NCI-H510A (cell line): Measurements from ENCODE around the gene PIGBOS1.
"Not testable (repeated sequence)": the region's sequence is repeated elsewhere in the genome, so short reads cannot be mapped to it uniquely, and the experiment has no call there.

ENCODE experiments used
- DNase-seq: peaks from one replicate; lab custom pipeline; 2025; lab: John Stamatoyannopoulos, UW

PIGBOS1 gene, protein sequence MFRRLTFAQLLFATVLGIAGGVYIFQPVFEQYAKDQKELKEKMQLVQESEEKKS

DNA sequence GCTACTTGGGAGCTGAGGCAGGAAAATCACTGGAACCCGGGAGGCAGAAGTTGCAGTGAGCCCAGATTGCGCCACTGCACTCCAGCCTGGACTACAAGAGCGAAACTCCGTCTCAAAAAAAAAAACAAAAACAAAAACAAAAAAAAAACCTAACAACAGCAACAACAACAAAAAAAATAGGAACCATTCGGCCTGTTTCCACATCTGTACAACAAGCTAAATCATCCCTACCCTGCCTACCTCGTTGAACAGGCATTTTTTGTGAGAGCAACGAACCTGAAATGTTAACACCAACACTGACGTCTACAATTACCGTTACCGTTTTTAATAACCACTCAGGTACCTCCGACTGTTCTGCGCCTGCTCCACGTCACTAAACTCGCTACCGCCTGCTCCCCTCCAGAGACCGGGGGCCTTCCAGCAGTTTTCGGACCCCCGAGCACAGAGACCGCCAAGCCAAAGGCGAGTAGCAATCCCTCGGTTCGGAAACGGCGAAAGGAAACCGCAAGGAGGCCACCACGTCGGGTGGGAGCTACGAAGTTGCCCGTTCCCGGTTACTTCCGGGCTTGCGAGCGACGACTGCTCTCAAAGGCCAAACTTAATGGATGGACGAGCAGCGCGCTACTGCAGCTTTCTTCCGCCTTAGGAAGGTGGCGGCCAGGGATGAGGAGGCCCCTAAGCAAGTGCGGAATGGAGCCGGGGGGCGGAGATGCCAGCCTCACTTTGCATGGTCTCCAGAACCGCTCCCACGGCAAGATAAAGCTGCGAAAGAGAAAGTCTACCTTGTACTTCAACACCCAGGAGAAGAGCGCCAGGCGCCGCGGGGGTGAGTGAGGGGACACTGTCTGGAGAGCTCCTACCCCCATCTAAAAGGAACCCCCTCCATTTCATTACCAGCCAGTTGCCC is at the start of gene PIGBOS1, which contains the start of gene PIGB:
Gene PIGBOS1, minus strand, starts transcription at position 536 of the 907 bp plus-strand sequence. CDS start 1,331 bp downstream, outside the sequence.
Gene PIGB, plus strand, starts transcription at position 635 of the 907 bp plus-strand sequence. Its CDS starts 29 bp downstream, at position 664.
- DNase-seq: peak; percentile 63

DNA sequence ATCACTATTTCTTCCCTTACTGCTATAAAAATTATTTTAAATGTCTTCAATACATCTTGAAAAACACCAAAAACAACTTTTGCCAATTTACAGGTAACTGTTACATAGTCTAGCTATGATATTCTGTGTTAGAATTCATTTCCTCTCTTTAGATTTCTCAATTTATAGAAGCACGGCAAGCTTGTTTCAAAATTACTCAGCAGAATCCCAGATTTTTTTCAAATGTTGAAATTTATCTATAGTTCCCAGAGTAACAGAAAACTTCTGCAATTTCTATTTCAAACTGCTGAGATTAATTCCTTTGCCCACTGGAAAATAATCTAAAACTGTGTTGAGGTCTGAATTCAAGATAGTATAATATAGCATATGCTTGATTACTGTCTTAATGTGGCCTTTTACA is 48.1 kb upstream of the PIGBOS1 start:
- no peak for DNase-seq

DNA sequence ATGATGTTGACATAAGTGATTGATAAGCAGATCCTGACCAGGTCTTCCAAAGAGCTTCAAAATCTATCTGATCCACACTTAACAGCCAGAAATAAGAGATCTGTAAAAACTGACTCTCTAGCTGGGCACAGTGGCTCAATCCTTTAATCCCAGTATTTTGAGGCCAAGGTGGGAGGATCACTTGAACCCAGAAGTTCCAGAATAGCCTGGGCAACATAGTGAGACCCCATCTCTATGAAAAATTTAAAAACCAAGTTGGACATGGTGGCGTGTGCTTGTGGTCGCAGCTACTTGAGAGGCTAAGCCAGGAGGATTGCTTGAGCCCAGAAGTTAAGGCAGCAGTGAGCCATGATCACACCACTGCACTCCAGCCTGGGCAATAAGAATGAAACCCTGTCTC is 43.7 kb upstream of the PIGBOS1 start:
- DNase-seq: no peak

DNA sequence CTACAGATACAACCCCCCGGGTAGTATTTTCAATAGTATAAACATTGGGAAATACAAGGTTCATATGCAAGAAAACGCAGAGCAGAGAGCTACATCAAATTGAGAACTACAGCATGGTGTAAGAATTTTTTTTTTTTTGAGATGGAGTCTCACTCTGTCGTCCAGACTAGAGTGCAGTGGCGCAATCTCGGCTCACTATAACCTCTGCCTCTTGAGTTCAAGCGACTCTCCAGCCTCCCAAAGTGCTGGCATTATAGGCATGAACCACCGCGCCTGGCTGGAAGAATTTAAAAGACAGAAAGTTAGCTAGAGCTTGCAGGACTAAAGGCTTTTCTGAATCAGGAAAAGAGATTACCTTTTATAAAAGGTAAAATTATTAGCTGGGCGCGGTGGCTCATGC is 42.1 kb upstream of the PIGBOS1 start:
- no peak for DNase-seq

DNA sequence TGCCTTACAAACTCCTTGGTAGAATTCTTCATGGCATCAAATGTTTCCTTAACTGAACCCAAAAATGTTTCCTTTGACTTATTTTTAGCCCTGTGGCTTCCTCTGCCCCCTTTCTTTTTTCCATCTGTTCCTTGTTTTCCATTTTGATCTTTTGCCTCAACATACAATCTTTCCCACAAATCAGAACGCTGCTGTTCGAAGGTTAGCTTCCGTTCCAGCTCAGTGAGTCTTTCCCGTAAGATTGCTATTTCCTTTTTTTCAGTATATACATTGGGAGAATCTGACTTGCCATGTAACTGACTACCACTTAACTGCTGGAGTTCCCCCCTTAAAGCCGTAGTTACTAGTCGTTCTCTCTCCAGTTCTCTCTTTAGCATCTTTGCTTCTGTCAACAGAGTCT is 41.3 kb upstream of the PIGBOS1 start:
- no peak for DNase-seq

DNA sequence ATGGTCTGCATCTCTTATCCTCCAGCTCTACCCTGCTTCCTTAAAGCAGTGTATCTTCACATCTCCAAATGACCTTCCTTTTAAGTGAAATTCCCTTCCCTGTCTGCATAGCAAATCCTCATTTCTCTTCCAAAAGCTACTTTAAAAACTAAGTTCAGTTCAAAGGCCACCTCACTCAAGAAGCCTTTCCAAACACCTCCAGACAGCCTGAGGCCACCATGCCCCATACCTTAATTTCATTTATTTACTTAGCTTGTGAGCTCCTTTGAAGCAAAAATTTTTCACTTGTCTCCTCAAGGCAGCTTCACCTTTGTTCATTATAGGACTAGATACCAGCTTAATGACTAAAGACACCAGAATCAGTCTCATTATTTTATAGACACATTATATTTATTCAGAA is 39.5 kb upstream of the PIGBOS1 start:
- no peak for DNase-seq

DNA sequence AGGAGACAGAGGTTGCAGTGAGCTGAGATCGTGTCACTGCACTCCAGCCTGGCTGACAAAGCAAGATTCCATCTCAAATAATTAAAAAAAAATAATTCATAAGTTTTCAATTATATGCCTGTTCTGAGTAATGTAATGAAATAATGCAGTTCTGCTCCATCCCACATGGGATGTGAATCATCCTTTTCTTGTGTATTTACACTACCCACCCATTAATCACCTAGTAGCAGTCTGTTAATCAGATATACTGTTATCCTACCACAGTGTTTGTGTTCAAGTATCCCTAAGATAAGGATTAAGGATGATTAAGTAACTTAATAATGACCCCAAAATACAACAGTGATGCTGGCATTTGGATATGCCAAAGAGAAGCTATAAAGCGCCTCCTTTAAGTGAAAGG is 38.9 kb upstream of the PIGBOS1 start:
- no peak for DNase-seq

DNA sequence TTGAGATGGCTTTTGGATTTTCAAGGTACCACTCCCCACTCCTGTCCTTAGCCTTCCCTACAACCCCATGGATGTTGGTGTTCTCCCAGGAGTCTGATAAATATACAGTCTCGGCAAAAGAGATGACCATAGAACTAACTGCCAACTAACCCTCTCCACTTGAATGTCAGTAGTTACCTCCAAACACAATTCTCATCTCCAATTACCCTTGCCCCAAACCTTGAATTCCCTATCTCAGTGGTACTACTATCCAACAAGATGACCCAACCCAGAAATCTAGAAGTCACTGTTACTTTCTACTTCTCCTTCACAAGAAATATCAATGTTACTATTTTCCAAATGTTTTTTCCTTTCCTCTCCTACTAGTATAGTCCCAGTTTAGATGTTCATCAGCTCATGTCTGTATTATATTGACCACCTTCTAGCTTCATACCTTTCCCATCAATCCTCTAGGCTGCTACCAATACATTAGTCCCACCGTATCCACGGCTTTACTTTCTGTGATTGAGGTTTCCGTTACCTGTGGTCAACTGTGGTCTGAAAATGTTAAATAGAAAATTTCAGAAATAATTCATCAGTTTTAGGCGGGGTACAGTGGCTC is 38.2 kb upstream of the PIGBOS1 start:
- no peak for DNase-seq

DNA sequence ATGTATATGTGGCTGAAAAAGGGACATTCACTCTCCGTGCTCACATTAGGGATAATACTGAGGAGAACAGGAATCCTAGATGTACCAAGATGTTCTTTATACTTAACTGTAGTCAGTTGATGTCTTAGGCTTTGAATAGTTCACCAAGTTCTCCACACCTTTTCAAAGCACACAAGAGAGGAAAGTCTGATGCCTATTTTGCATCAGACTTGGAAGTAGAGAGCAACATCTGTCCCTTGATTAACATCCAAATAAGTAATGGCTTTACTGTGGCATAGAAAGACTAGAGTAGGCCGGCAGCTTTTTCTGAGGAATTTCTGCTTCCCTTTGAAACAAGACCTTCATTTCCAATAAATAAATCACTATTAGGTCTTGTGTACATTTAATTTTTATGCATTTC is 34.1 kb upstream of the PIGBOS1 start:
- DNase-seq: no peak

DNA sequence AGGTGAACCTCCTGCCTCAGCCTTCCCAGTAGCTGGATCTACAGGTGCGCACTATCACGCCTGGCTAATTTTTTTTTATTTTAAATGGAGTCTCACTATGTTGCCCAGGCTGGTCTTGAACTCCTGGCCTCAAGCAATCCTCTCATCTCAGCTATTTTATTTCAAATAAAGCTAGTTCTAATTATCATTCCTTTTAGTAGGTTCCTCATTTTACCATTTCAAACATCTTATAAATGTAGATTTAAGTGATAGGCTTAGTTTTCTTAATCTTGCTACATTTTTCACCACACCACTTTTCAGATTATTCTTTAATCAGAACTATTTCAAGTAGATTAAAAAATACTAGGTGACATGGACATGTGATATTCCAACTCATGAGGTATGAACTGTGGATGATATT is 30.4 kb upstream of the PIGBOS1 start:
- no peak for DNase-seq

DNA sequence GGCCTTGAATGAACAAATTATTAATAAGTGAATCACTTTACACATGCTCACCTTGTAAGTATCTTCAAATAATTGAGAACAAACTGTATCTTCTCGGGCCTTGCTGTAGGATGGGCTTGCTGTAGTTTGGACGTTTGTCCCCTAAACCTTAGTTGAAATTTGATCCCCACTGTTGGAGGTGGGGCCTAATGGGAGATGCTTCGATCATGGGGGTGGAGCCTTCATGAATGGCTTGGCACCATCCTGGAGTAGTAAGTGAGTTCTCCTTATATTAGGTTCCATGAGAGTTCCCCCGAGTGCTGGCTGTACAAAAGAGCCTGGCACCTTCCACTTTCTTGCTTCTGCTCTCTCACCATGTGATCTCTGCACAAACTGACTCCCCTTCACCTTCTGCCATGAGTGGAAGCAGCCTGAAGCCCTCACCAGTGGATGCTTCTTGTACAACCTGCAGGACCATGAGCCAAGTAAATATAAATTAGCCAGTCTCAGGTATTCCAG is 29.4 kb upstream of the PIGBOS1 start:
- DNase-seq: no peak

DNA sequence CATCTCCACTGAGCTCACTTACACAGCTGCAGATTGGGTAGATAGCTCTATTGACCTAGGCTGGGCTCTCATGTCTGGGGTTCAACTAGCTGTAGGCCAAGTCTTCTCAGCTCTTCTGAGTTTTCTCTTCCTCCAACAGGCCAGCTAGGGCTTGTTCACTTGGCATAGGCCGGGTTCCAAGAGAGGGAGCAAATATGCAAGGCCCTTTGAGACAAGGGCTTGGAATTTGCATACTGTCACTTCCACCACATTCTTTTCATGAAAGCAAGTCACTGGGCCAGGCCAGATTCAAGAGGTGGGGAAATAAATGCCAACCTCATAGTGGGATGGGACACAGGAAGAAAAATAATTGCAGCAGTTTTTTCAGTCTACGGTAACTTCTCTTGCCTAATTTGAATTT is 25.3 kb upstream of the PIGBOS1 start:
- DNase-seq: no peak

DNA sequence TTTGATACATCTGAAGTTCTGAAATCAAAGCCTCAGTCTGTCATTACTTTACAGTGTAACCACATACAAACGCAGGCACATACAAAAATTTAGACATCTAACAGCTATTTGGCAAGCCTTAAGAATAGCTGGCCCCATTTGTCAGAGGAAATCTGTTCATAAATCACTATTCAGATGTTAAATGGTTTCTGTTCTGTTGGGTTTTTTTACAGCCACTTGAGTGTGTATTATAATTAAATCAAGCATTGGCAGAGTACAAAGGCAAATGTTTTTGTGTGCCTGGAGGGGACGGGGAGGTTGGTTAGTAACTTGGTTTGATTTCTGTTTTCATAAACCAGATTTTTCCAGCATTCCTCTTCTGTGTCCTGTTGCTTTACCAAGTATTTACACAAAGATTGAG is 24.2 kb upstream of the PIGBOS1 start:
- no peak for DNase-seq

DNA sequence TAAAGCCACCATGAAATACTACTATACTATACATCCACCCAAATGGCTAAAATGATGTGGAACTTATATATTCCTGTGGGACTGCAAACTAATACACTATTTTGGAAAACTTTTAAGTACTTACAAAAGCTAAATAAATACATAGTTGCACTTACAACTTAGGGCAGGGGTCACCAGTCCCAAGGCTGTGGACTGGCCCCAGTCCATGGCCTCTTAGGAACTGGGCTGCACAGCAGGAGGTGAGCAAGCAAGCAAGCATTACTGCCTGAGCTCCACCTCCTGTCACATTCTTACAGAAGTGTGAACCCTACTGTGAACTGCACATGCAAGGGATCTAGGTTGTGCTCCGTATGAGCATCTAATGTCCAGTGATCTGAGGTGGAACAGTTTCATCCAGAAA is 18.2 kb upstream of the PIGBOS1 start:
- DNase-seq: no peak

DNA sequence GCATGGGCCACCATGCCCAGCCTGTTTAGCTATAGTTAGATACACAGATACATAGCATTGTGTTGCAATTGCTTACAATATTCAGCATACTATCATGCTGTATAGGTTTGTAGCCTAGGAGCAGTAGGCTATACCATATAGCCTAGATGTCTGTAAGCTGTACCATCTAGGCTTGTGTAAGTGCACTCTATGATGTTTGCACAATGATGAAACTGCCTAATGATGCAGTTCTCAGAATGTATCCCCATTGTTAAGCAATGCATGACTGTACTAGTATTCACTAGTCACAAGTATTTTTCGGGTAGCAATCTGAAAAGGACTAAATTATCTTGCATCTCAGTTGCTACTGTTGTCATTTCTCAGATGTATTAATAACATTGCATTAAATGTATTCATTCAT is 16.1 kb upstream of the PIGBOS1 start:
- no peak for DNase-seq

DNA sequence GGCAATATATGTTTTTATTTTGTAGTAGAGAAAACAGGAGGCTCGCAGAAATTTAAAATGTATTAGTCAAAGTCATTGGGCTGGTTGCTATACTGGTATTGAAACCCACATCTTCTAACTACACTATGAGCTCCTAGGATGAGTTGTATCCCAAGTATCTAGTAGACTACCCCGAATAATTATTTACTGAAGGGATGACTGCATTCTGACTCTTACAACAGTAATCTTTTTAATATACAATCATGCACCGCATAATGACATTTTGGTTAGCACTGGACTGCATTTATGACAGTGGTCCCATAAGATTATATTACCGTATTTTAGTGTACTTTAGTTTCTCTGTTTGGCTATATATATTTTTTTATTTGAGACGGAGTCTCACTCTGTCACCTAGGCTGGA is 15.4 kb upstream of the PIGBOS1 start:
- no peak for DNase-seq

DNA sequence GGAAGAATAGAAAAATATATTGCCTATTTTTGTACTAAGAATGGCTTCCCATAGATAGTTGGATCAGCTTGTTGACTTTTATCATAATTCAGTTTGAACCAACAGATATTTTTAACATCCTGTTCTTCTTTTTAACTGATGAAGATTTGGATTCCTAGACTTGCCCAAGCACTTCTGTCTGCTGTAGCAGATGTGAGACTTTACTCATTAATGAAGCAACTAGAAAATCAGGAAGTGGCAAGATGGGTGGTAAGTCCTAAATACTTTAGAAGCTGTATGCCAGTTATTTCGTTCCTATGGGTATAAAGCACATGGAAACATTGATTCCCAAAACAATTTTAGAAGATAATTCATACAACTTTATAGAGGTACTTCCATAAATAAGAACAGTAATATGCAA is 8.5 kb upstream of the PIGBOS1 start:
- no peak for DNase-seq

DNA sequence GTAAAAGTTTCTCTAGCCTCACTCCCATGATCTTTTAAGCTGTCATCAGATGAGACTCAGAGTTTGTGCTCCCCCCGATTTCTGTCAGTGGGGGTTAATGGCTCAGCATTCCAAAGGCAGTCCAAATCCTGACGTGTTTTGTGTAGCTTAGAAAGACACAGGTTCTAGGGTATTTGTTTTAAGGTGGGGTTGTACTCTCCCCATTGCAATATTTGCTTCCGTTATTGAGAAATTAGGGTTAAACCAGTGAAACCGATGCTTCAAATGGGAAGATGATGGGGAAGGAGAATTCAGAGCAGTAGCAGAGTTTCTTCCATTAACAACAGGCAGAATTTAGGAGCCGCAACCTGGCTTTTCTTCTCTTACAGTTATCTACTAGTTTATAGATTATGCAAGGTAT is 3.5 kb upstream of the PIGBOS1 start:
- DNase-seq: no peak

DNA sequence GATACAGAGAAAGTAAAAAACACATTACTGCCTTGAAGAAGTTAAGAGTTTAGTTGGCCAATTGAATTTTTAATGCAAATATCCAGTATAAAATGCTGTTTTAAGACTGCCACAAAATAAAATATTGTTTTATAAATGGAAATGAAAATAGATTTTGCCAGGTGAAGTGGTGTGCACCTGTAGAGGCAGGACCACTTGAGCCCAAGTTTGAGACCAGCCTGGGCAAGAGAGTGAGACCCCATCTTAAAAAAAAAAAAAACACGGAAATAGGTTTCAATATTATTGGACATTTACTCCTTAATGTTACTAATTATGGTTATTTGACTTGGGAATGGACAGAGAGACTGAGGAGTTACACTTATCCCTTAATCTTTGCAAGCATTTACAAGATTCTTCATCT is 2.0 kb upstream of the PIGBOS1 start:
- no peak for DNase-seq

DNA sequence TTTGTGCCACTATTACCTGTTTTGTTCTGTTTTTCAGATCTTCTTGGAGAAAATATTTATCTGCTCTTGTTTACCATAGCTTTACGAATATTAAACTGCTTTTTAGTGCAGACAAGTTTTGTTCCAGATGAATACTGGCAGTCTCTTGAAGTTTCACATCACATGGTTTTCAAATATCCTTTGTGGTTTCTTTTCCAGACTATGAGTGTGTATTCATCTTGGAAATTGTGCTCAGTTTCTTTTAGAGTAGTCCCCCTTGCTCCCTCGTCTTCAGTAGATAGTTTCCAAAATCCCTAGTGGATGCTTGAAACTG is 1.3 kb upstream of the PIGBOS1 start:
- DNase-seq: no peak

DNA sequence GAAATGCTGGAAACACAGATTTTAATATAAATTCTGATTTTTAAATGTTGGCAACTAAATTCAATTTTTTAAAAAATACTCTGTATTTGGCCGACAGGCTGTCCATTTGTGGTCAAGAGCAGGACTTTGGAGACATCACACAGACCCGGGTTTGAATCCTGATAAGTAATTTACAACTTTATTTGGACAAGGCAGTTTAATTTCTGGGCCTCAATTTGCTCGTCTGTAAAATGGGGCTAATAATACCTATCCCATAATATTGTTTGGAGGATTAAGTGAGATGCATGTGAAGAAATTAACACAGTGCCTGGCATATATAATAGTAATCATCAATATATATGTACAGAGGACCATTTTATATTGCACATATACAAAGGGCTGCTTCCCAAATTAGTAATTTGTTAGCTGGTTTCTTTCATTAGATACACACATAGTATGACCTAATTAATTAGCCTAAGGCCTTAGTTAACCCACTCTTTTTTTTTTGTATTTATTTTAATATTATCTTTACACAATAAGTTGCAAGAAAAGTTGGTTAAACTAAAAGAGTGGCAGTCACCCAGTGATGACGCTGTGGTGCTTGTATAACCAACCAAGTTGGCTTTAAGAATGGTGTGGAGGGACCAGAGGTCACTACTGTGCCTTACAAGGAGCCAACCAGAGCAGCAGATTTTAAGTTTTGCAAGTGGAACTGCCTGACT is 764 bp upstream of the PIGBOS1 start:
- DNase-seq: no peak

DNA sequence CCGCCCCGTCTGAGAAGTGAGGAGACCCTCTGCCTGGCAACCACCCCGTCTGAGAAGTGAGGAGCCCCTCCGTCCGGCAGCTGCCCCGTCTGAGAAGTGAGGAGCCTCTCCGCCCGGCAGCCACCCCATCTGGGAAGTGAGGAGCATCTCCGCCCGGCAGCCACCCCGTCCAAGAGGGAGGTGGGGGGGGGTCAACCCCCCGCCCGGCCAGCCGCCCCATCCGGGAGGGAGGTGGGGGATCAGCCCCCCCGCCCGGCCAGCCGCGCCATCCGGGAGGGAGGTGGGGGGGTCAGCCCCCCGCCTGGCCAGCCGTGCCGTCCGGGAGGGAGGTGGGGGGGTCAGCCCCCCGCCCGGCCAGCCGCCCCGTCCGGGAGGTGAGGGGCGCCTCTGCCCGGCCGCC is 16.1 kb downstream of the PIGBOS1 start:
- not testable (repeated sequence) for DNase-seq

DNA sequence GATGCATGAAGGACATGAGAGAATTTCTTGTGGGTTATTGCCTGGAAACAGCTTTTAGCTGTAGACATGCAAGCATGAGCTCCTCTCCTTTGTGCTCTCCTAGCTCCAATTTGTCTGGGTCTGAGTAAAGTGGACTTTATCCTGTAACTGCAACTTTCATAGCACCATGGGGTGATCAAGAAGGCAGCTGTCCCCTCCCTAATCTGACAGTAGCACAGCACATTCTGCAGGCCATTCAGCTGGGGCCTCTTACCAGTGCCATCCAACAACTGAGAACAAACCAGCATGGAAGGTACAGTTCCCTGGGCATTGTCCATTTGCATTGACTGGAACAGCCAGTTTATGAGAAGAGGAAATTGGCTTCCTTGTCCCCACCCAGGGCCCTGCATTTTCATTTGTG is 21.6 kb downstream of the PIGBOS1 start:
- no peak for DNase-seq
